ENCODE data around the gene DEFB131B.

The DEFB131B gene

GRCh38 chr11:71931245-71931602 is 53.0 kb downstream of the DEFB131B start:
- H2AFZ ChIP-seq (ENCODE audit: low read length, unreplicated experiment): no peak overlapping the region
- no peaks in the 10 kb centered on the region for H3K27me3 ChIP-seq (ENCODE audit: insufficient read depth, low read length)
- no peaks in the 10 kb centered on the region for H3K36me3 ChIP-seq (ENCODE audit: insufficient read depth, low read length)
- H3K27ac ChIP-seq (ENCODE audit: low read depth, low read length): peak overlapping the region; percentile 25; the same call in 1 of the 2 replicates
- peaks cover 31% of the 10 kb centered on the region for H3K4me1 ChIP-seq (ENCODE audit: control insufficient read depth, insufficient read depth, low read length, unreplicated experiment)
- peak overlapping the region; percentile 98; the same call in 1 of the 2 replicates for H3K4me3 ChIP-seq (ENCODE audit: low read depth, low read length)
- H3K79me2 ChIP-seq (ENCODE audit: control insufficient read depth, insufficient read depth, low read length, unreplicated experiment): peaks cover 76% of the 10 kb centered on the region

GRCh38 chr11:71933141-71933933 is 55.1 kb downstream of the DEFB131B start:
- Histone ChIP-seq H2AFZ (ENCODE audit: low read length, unreplicated experiment) (no peak overlapping the region), H3K27me3 (ENCODE audit: insufficient read depth, low read length) (no peaks in the 10 kb centered on the region), H3K27ac (ENCODE audit: low read depth, low read length) (no peak overlapping the region), H3K36me3 (ENCODE audit: insufficient read depth, low read length) (no peaks in the 10 kb centered on the region), H3K4me3 (ENCODE audit: low read depth, low read length) (no peak overlapping the region), H3K79me2 (ENCODE audit: control insufficient read depth, insufficient read depth, low read length, unreplicated experiment) (peaks cover 81% of the 10 kb centered on the region), H3K4me1 (ENCODE audit: control insufficient read depth, insufficient read depth, low read length, unreplicated experiment) (peaks cover 42% of the 10 kb centered on the region)
